Activated CD4-positive, alpha-beta T cell treated with anti-CD3 and anti-CD28 coated beads for 36 hours (primary cell): ENCODE measurements around the gene CALD1. TPM values are rescaled to one million over a fixed set of nuclear protein-coding genes. Genes with fewer than 3 reads are reported as not detected.

ENCODE experiments used
- ATAC-seq: fragments of 200-7000 bp; cut with Tn5 transposase; one replicate; pipeline ENCODE4 v1.10.0; 2021; ENCODE audit warnings: mild to moderate bottlenecking, moderate library complexity
- CTCF ChIA-PET: fragments of 350-600 bp; sonication (Branson Sonifier 250); formaldehyde crosslinking; loops from one replicate; lab custom pipeline; 2021; ENCODE audit warnings: antibody characterized with exemption; lab: Charles Lee
- POLR2A ChIA-PET: fragments of 350-600 bp; sonication (Branson Sonifier 250); formaldehyde crosslinking; loops from one replicate; lab custom pipeline; 2021; ENCODE audit warnings: antibody characterized with exemption, inconsistent platforms; lab: Charles Lee
- DNase-seq: peaks from one replicate; pipeline ENCODE4 v3.0.0-alpha.2; 2020
- H3K27ac Mint-ChIP-seq: one replicate; pipeline ENCODE4 v1.8.0; 2021; ENCODE audit warnings: mixed read lengths
- H3K27me3 Mint-ChIP-seq: one replicate; pipeline ENCODE4 v1.8.0; 2021; ENCODE audit warnings: mixed read lengths
- H3K36me3 Mint-ChIP-seq: one replicate; pipeline ENCODE4 v1.8.0; 2021; ENCODE audit warnings: low read depth, mixed read lengths
- H3K4me1 Mint-ChIP-seq: one replicate; pipeline ENCODE4 v1.8.0; 2021; ENCODE audit warnings: mixed read lengths
- H3K4me3 Mint-ChIP-seq: one replicate; pipeline ENCODE4 v1.8.0; 2021; ENCODE audit warnings: mild to moderate bottlenecking, moderate library complexity, mixed read lengths
- H3K9me3 Mint-ChIP-seq: one replicate; pipeline ENCODE4 v1.8.0; 2021; ENCODE audit warnings: low read depth, mixed read lengths
- intact Hi-C, 2 experiments: fragments of 100-400 bp; cut with DNase I in 1 of 2; cut with micrococcal nuclease in 1 of 2; formaldehyde crosslinking; loops; one replicate each; pipeline versions ENCODE4 v1.14.2 to v1.15.1; 2022 to 2024; cut with DNase I, micrococcal nuclease
- total RNA-seq, 2 experiments: library from RNA; stranded (reverse); gene quantifications; one replicate each; pipeline ENCODE4 v1.2.3, GENCODE V29; 2021

Gene CALD1
- total RNA-seq, 2 experiments from 2014 or later: 8.5 to 8.7 TPM

DNA sequence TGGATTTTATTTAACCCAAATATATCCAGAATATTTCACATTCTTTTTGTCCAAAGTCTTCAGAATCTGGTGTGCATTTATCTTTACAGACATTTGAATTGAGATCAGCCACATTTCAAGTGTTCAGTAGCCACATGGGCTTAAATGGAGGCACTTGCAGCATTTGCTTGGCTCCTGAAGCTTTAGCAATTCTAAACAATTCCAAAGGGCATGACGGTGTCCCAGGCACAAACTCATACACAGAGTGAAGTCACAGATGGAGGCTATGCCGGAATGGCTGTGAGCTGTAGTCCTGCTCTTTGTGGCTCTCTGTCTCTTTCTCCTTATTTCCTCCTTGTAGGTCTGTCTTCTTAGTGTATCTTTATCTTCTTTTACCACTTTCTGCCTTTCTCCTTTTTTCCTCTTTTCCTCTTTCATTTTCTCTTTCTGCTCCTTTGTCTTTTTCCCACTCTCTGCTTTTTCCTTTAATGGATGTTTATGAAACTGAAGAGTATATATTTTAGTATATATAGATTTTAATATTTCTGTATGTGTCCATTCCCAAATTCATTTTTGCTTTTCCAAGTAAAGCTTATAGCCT lies 214.5 kb downstream of the CALD1 start:
- intact Hi-C loops: no loop called here
- Mint-ChIP-seq H3K36me3 (peaks cover 30% of the 10 kb centered on the region), H3K27me3 (no peaks in the 10 kb centered on the region), H3K27ac (no peak overlapping the region), H3K4me3 (no peak overlapping the region), H3K9me3 (no peaks in the 10 kb centered on the region), H3K4me1 (peaks cover 58% of the 10 kb centered on the region)
- no peak for DNase-seq
- ChIA-PET POLR2A (interaction anchor here (0.7 kb wide), 1 partner anchor 208 kb away, joined by 7 read pairs; no protein-coding TSS in a partner anchor), CTCF (interaction anchor here (3.5 kb wide), 1 partner anchor 8 kb away, joined by 26 read pairs; the partner anchor contains the start of gene AGBL3)
- ATAC-seq: no peak

DNA sequence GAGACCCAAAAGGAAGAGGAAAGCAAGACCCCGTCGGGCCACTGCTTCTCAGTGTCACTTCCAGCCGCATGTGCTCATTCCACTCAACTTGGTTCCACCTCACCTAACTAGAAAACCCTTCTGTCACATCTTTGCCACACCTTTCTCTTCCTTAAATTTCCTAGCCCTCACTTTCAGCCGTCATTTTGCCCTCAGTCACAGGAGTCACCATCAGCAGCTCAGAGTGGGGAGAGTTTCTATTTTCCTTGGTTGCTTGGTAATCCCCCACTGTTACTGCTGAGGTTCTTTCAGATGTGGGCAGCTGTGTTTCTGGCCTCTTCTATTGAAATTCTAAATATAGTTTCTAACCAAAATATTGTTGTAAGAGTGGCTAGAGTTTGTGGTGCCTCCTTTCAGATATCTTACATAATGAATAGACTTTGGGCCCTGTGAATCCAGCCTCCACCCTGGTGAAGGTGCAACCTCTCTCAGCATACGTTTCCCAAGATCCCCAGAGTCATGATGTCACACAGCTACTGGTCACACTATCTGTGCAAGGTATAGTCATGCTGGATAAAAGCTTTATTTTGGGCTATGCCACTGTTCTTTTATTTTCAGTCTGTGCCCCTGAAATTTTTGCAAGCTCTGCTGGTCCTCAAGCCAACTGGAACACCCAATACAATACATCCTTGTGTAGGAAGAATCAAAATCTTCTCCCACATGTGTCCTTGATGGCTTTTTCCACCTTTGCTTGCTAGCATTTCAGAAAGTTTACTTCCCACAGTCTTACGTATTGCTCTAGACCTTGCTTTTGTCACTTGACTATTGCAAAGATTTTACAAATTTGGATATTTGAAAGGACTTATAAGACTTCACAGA lies 216.0 kb downstream of the CALD1 start:
- ChIA-PET CTCF (interaction anchor here (1.3 to 3.5 kb wide), 2 partner anchors 9 to 10 kb away, joined by 4 to 26 read pairs; partner anchors contain the start of gene AGBL3), POLR2A (interaction anchor here (0.5 kb wide), 1 partner anchor 666 kb away, joined by 3 read pairs; no protein-coding TSS in a partner anchor)
- Mint-ChIP-seq H3K36me3 (peaks cover 22% of the 10 kb centered on the region), H3K4me1 (peaks cover 49% of the 10 kb centered on the region), H3K27me3 (no peaks in the 10 kb centered on the region), H3K4me3 (no peak overlapping the region), H3K27ac (peak overlapping the region; percentile 67), H3K9me3 (no peaks in the 10 kb centered on the region)
- DNase-seq (no peak), ATAC-seq (peak; percentile 24)
- intact Hi-C loops: no loop called here

DNA sequence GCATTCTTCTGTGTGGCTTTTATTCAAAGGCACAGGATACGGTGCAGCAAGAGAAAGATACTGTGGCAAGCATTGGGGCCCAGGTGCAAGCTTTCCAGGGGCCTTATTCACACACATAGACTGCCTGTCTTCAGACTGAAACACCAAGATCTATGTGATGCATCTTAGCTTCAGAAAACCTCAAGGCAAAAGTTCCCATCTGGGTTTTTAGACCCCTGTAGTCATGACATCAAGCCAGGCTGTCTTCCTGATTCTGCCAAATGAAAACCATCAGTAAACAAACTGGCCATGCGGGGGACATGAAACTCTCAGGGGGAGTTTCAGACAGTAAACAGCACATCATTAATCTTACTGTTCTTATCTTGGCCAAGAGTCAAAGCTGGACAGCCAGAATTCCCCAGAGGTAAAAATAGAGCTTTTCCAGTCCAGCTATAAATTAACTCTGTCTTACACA lies 216.7 kb downstream of the CALD1 start:
- intact Hi-C loops: no loop called here
- ATAC-seq (no peak), DNase-seq (no peak)
- POLR2A ChIA-PET: no interaction called here
- H3K36me3 Mint-ChIP-seq: peaks cover 24% of the 10 kb centered on the region
- peaks cover 43% of the 10 kb centered on the region for H3K4me1 Mint-ChIP-seq
- H3K9me3 Mint-ChIP-seq: no peaks in the 10 kb centered on the region
- H3K27me3 Mint-ChIP-seq: no peaks in the 10 kb centered on the region
- no peak overlapping the region for H3K27ac Mint-ChIP-seq
- no peak overlapping the region for H3K4me3 Mint-ChIP-seq
- CTCF ChIA-PET: interaction anchor here (1.3 to 3.5 kb wide), 2 partner anchors 10 kb away, joined by 4 to 26 read pairs; partner anchors contain the start of gene AGBL3

DNA sequence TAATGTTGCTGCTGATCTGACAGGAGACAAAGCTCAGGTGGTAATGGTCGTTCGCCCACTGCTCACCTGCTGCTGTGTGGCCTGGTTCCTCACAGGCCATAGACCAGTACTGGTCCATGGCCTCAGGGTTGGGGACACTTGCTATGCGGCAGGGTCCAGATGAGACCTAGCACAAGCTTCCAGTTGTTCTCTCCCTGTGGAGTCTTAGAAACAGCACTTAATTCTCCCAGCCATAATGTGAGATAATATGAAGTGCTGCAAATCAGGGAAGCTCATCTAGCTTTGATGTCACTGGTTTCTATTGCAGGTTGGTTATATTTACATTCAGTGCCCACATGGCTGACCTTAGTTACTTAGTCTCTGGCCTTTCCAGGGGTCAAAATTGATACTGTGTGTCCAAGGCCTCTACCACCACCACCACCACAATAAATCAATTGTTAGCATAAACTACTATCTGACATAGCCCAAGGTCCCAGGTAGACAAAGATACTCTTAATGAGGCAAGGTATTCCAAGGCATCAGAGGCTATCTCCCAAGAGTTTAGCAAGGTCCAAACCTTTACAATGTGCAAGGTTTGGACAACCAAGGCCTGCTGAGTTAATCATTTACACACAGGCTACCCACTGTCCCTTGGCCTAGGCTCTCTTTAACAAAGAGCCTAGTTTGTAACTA lies 217.9 kb downstream of the CALD1 start:
- POLR2A ChIA-PET: no interaction called here
- no peak for DNase-seq
- intact Hi-C loops: no loop called here
- H3K27me3 Mint-ChIP-seq: no peaks in the 10 kb centered on the region
- no peak overlapping the region for H3K4me3 Mint-ChIP-seq
- H3K4me1 Mint-ChIP-seq: peaks cover 32% of the 10 kb centered on the region
- CTCF ChIA-PET: interaction anchor here (0.8 to 3.5 kb wide), 2 partner anchors 11 to 242 kb away, joined by 5 to 26 read pairs; partner anchors contain the start of gene AGBL3
- ATAC-seq: no peak
- no peak overlapping the region for H3K27ac Mint-ChIP-seq
- H3K9me3 Mint-ChIP-seq: no peaks in the 10 kb centered on the region
- H3K36me3 Mint-ChIP-seq: peaks cover 23% of the 10 kb centered on the region

DNA sequence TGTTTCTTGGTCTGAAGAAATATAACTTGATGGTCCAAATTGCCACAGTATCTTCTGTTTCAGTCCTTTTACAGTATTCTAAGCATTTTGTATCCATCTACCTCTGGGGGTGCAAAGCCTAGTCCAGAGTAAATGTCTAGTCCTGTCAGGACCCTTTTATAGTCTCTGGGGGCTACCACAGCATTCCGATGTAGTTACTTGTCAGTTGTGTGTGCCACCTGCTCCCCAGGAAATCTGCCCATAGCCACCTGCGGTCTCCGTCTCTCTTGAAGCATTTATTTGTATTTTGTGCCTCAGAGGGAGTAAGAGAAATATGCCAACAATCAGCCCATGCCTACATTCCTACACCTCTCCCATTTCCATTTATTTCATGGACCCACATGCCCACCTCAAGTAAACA lies 219.7 kb downstream of the CALD1 start:
- H3K4me1 Mint-ChIP-seq: peaks cover 19% of the 10 kb centered on the region
- H3K27me3 Mint-ChIP-seq: no peaks in the 10 kb centered on the region
- CTCF ChIA-PET: interaction anchor here (1.8 kb wide), 1 partner anchor 12 kb away, joined by 5 read pairs; no protein-coding TSS in a partner anchor
- peaks cover 16% of the 10 kb centered on the region for H3K36me3 Mint-ChIP-seq
- no peak overlapping the region for H3K4me3 Mint-ChIP-seq
- ATAC-seq (no peak), DNase-seq (no peak)
- H3K27ac Mint-ChIP-seq: no peak overlapping the region
- POLR2A ChIA-PET: no interaction called here
- no peaks in the 10 kb centered on the region for H3K9me3 Mint-ChIP-seq
- intact Hi-C loops: no loop called here

DNA sequence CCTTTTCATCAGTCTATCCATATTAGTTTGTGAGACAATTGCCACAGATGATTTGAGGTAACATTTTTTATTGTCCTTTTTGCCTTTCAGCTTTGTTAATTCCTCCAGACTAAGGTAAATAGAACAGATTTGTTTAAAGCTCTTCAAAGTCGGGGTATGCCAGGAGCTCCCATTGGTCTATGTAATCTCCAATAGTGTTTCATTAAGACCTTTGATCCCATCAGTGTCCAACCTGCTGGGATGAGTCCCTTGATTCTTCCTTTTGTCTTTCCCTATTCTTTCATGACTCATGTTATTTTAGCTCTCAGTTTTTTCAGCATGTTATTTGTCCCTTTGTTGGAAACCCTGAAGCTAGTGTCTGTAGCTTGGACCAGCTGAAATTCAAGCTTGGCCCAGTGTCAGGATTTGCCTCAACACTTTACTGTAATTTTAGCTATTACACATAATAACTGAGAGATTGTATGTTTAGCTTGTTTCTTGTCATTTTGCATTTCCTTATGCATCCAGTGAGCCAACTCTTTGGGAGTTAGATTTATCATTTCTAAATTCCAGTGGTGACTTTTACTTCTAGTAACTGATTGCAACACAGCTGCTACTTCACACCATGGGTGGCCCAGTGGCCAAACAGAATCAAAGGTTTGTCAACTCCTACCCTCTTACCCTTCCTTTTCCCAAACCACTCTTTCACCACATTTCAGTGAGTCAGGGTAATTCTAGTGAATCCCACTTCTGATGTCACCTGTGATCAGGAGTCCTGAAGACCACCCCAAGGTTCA lies 222.1 kb downstream of the CALD1 start:
- H3K4me1 Mint-ChIP-seq: no peaks in the 10 kb centered on the region
- CTCF ChIA-PET: interaction anchor here (0.7 to 1.0 kb wide), 3 partner anchors 13 to 498 kb away, joined by 3 read pairs; no protein-coding TSS in a partner anchor
- no peak overlapping the region for H3K4me3 Mint-ChIP-seq
- POLR2A ChIA-PET: no interaction called here
- H3K9me3 Mint-ChIP-seq: peaks cover under 1% of the 10 kb centered on the region
- ATAC-seq (no peak), DNase-seq (no peak)
- no peaks in the 10 kb centered on the region for H3K27me3 Mint-ChIP-seq
- intact Hi-C loops: no loop called here
- no peak overlapping the region for H3K27ac Mint-ChIP-seq
- peaks cover 3% of the 10 kb centered on the region for H3K36me3 Mint-ChIP-seq

DNA sequence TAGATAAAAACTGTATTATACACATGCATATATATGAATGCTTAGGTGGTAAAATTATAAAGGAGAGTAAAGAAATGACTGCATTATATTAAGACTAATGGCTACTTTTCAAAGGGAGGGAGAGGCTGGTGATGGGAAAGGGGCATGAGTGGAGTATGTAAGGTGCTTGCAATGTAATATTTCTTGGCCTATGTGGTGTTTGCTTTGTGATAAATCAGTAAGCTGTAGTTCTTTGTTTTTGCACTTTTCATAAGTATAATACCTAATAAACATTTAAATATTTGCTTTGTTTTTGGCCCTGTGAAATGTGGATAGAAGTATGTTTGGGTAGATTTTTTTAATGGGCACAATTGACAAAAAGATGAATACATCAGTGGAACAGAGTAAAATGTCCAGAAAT lies 232.8 kb downstream of the CALD1 start:
- no peak for ATAC-seq
- intact Hi-C loops: no loop called here
- POLR2A ChIA-PET: interaction anchor here (0.7 kb wide), 1 partner anchor 465 kb away, joined by 3 read pairs; no protein-coding TSS in a partner anchor
- DNase-seq: no peak
- Mint-ChIP-seq H3K9me3 (peaks cover 6% of the 10 kb centered on the region), H3K27ac (no peak overlapping the region), H3K4me3 (no peak overlapping the region), H3K4me1 (no peaks in the 10 kb centered on the region), H3K36me3 (peaks cover 2% of the 10 kb centered on the region), H3K27me3 (no peaks in the 10 kb centered on the region)
- CTCF ChIA-PET: no interaction called here

Other genes with a start within 250 kb of the CALD1 start
- not detected for gene AKR1B15, start 230.5 kb upstream of the CALD1 start, total RNA-seq
- 10 to 100 TPM; 17.5 to 18.6 TPM for gene BPGM, start 132.8 kb upstream of the CALD1 start, total RNA-seq
- gene AGBL3, start 206.9 kb downstream of the CALD1 start, total RNA-seq: 1 to 10 TPM; 2.1 to 2.2 TPM